ENCODE results near the gene C20orf141. TPM values are rescaled to one million over a fixed set of nuclear protein-coding genes. Genes with fewer than 3 reads are reported as not detected.

Gene C20orf141
- total RNA-seq, 1 donor from 2014 or later, result not detected

DNA sequence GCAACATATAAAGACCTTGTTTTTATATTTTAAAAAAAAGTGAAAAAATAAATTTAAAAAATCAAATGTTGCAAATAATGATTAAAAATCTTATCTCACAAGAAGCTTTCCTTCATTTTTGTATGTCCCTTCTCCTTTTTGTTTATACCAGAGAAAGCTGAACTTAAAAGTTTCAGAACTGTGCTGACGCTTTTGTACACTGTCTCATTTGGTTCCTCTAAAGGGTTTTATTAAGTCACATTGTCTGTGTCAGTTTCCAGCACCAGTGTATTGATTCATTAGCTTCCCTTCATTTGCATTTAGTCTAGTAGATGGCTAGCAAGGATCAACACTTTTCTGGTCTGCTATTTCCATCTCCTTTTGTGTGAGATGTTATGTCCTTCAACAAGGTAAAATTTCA is 19.0 kb downstream of the C20orf141 start:
- H3K27me3 ChIP-seq (ENCODE audit: control insufficient read depth, insufficient read depth, low read length), result no peaks in the 10 kb centered on the region
- H3K36me3 ChIP-seq (ENCODE audit: control insufficient read depth, insufficient read depth, low read length), result no peaks in the 10 kb centered on the region
- TF ChIP-seq, protein P1, sequence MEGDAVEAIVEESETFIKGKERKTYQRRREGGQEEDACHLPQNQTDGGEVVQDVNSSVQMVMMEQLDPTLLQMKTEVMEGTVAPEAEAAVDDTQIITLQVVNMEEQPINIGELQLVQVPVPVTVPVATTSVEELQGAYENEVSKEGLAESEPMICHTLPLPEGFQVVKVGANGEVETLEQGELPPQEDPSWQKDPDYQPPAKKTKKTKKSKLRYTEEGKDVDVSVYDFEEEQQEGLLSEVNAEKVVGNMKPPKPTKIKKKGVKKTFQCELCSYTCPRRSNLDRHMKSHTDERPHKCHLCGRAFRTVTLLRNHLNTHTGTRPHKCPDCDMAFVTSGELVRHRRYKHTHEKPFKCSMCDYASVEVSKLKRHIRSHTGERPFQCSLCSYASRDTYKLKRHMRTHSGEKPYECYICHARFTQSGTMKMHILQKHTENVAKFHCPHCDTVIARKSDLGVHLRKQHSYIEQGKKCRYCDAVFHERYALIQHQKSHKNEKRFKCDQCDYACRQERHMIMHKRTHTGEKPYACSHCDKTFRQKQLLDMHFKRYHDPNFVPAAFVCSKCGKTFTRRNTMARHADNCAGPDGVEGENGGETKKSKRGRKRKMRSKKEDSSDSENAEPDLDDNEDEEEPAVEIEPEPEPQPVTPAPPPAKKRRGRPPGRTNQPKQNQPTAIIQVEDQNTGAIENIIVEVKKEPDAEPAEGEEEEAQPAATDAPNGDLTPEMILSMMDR (IDR thresholded peaks at IDR 0.05; ENCODE audit: insufficient read depth, low read length, poor library complexity, severe bottlenecking), result no peak
- no peak for DNase-seq (ENCODE audit: low read depth)
- no peak overlapping the region for H3K4me3 ChIP-seq (ENCODE audit: low read depth, low read length)

DNA sequence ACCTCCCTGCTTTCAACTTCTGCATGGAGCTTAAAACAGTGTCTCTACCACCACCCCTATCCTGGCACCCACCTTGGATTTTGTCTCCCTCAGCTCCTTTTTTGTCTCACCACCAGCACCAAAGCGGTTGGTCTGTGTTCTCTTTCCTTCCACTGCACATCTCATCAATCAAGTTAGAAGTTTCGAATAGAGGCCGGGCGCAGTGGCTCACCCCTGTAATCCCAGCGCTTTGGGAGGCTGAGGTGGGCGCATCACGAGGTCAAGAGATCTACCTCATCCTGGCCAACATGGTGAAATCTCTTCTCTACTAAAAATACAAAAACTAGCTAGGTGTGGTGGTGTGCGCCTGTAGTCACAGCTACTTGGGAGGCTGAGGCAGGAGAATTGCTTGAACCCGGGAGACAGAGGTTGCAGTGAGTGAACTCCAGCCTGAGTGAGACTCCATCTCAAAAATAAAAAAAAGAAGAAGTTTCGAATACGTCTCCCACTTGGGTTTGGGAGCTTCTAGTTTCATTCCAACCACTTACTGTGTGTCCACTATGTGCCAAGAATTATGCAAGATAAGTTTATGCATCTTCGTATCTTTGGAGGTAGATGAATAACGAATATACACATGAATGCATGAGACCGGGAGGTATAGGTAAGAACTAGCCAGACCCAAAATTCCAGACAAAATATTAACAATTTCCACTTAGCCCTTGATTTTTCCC is 19.8 kb downstream of the C20orf141 start:
- Histone ChIP-seq H3K27me3 (ENCODE audit: control insufficient read depth, insufficient read depth, low read length) (no peaks in the 10 kb centered on the region), H3K36me3 (ENCODE audit: control insufficient read depth, insufficient read depth, low read length) (no peaks in the 10 kb centered on the region), H3K4me3 (ENCODE audit: low read depth, low read length) (no peak overlapping the region)
- TF ChIP-seq, protein P1 (IDR thresholded peaks at IDR 0.05; ENCODE audit: insufficient read depth, low read length, poor library complexity, severe bottlenecking), result no peak
- DNase-seq (ENCODE audit: low read depth), result no peak

DNA sequence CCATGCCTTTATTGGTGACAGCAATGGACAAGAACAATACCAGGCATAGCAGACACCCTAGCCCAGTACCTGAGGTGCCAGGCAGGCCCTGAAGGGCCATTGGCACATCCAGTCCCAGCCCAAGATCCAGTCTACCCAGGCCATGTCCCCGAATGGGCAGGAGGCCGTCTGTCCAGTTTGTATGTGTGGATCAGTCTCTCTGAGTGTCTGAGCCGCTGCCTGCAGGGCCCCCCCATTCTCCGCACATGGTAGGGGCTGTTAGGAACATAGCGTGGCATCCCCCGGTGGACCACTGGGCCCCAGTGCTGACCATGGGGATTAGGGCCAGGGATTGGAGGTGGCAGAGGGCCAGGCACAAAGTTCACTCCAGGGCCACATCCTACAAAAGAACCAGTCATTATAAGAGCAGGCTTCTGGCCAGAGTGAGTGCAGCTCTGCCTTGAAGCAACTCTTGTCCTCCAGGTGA is 20.6 kb downstream of the C20orf141 start:
- DNase-seq (ENCODE audit: low read depth), result no peak
- H3K36me3 ChIP-seq (ENCODE audit: control insufficient read depth, insufficient read depth, low read length), result no peaks in the 10 kb centered on the region
- TF ChIP-seq, protein P1 (IDR thresholded peaks at IDR 0.05; ENCODE audit: insufficient read depth, low read length, poor library complexity, severe bottlenecking), result no peak

DNA sequence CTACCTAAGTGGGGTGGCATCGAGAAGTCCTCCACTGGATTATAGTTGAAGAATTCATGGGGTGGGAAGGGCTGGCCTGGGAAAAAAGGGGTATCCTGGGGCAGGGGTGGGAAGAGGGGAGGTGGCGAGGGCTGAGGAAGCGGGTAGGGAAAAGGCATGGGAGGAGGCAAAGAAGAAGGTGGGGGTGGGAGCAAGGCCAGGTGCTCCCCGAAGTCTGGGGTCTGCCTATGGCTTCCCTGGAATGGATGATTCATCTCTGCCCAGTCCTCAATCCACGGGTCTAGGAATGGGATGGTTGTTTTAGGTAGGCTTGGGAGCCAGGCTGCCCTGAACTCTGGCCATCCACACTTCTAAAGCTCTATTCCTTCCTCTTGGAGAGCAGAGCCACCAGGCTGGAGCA is 21.2 kb downstream of the C20orf141 start:
- TF ChIP-seq, protein P1 (IDR thresholded peaks at IDR 0.05; ENCODE audit: insufficient read depth, low read length, poor library complexity, severe bottlenecking), result no peak
- no peak for DNase-seq (ENCODE audit: low read depth)
- Histone ChIP-seq H3K4me3 (ENCODE audit: low read depth, low read length) (no peak overlapping the region), H3K27me3 (ENCODE audit: control insufficient read depth, insufficient read depth, low read length) (no peaks in the 10 kb centered on the region), H3K36me3 (ENCODE audit: control insufficient read depth, insufficient read depth, low read length) (no peaks in the 10 kb centered on the region)

More for the DNA sequence above, 20.6 kb downstream of the C20orf141 start:
- H3K4me3 ChIP-seq (ENCODE audit: low read depth, low read length), result no peak overlapping the region
- H3K27me3 ChIP-seq (ENCODE audit: control insufficient read depth, insufficient read depth, low read length), result no peaks in the 10 kb centered on the region

DNA sequence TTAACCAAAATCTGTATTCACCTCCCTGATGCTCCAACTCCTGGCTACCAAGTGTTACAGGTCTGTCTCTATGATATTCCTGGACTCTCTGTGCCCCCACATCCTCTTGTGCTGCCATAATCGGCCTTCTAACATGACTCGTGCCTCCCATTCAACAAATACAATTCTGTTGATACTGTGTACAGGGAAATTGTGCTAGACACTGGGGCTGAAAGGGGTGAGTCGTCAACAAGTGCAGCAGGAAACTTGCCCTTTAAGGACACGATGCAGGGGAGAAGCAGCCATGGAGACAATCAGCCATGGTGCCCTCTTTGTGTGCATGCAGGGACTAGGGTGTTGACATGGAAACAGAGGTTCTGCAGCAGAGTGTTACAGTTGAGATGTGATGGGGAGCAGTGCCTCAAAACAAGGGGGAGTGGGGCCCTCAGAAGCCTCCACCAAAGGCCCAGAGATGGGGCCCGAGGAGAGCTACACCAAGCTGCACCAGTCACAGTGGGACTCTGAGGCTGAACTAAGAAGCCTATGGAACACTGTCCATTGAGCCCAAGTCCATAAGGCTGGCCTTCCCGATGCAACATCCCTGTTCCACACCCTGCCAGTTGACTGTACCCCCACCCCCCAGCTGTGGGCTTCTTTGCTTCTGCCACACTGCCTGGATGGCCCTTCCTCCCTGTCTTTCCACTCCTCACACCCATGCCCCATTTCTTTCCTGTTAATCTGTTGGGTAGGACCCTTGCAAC is 22.6 kb downstream of the C20orf141 start:
- no peak for DNase-seq (ENCODE audit: low read depth)
- TF ChIP-seq, protein P1 (IDR thresholded peaks at IDR 0.05; ENCODE audit: insufficient read depth, low read length, poor library complexity, severe bottlenecking), result no peak
- Histone ChIP-seq H3K27me3 (ENCODE audit: control insufficient read depth, insufficient read depth, low read length) (no peaks in the 10 kb centered on the region), H3K4me3 (ENCODE audit: low read depth, low read length) (no peak overlapping the region), H3K36me3 (ENCODE audit: control insufficient read depth, insufficient read depth, low read length) (no peaks in the 10 kb centered on the region)

All from kidney epithelial cell (primary cell).